ENCODE measurements around the gene SORBS1. TPM values are rescaled to one million over a fixed set of nuclear protein-coding genes. Genes with fewer than 3 reads are reported as not detected.

SORBS1 gene
- total RNA-seq, 4 donors from 2014 or later = 21.5 to 65.8 (median 30.1) TPM

DNA sequence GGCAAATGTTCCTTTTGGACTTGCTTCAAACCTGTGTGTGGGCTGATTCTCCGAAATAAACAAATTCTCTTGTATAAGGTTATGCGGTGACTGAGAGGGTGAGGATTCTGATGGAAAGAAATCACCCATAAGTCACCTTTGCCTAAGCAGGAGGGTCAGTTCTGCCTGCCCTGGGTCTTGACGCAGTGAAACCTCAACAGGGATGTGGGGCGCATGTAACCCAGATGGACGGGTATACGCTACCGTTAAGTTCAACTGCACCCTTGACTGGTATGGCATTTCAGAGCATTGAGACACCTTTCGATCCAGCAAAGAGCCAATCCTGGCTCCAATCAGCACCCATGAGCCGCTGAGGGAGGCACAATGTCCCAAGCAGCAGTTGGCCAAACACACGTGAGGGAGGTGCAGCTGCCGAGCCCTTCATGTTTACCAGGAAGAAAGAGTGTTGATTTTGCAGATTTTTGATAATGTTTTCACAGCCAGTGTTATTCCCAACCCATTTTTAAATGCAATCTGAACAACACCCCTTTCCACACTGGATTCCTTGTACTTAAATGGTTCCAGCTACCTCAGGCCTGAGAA lies 48.1 kb downstream of the SORBS1 start:
- peaks cover 0 to 5% of the 10 kb centered on the region in 2 donors for H3K4me1 ChIP-seq
- no peak overlapping the region for H3K27ac ChIP-seq
- H3K36me3 ChIP-seq = no peaks in the 10 kb centered on the region
- DNase-seq = no peak
- no peak overlapping the region for H3K4me3 ChIP-seq (replicated peaks in 1 of 3)
- H3K9me3 ChIP-seq = no peaks in the 10 kb centered on the region
- intact Hi-C loops (cut with DNase I) = no loop called here
- TF ChIP-seq, protein P1, sequence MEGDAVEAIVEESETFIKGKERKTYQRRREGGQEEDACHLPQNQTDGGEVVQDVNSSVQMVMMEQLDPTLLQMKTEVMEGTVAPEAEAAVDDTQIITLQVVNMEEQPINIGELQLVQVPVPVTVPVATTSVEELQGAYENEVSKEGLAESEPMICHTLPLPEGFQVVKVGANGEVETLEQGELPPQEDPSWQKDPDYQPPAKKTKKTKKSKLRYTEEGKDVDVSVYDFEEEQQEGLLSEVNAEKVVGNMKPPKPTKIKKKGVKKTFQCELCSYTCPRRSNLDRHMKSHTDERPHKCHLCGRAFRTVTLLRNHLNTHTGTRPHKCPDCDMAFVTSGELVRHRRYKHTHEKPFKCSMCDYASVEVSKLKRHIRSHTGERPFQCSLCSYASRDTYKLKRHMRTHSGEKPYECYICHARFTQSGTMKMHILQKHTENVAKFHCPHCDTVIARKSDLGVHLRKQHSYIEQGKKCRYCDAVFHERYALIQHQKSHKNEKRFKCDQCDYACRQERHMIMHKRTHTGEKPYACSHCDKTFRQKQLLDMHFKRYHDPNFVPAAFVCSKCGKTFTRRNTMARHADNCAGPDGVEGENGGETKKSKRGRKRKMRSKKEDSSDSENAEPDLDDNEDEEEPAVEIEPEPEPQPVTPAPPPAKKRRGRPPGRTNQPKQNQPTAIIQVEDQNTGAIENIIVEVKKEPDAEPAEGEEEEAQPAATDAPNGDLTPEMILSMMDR (IDR thresholded peaks at IDR 0.05) = no peak
- TF ChIP-seq POLR2A (IDR thresholded peaks at IDR 0.05) = no peak
- WGBS, 2 donors = 87 to 90% methylated on average over 11 of the region's 11 CpGs
- no peaks in the 10 kb centered on the region for H3K27me3 ChIP-seq

DNA sequence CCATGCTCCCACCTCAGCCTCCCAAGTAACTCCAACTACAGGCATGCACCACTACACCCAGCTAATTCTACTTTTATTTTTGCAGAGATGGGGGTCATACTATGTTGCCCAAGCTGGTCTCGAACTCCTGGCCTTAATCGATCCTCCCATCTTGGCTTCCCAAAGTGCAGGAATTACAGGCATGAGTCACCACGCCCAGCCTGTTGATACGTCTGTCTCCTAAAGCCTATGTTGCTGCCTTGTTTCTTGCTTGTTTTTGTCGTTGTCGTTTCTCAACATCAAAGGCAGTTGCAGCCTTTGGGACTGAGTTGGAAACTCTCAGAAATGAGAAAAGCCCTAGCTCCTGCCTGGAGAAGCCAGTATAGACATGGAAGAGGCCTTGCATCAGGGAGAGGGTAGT lies 49.9 kb downstream of the SORBS1 start:
- Histone ChIP-seq H3K4me1 (peaks cover under 1 to 5% of the 10 kb centered on the region in 2 donors), H3K27ac (no peak overlapping the region), H3K27me3 (no peaks in the 10 kb centered on the region), H3K36me3 (no peaks in the 10 kb centered on the region), H3K4me3 (replicated peaks in 1 of 3) (no peak overlapping the region), H3K9me3 (no peaks in the 10 kb centered on the region)
- 85 to 91% methylated on average over 6 of the region's 6 CpGs for WGBS, 2 donors
- no peak for DNase-seq
- intact Hi-C loops (cut with DNase I) = no loop called here
- TF ChIP-seq POLR2A (IDR thresholded peaks at IDR 0.05) = no peak
- TF ChIP-seq, protein P1 (IDR thresholded peaks at IDR 0.05) = no peak

DNA sequence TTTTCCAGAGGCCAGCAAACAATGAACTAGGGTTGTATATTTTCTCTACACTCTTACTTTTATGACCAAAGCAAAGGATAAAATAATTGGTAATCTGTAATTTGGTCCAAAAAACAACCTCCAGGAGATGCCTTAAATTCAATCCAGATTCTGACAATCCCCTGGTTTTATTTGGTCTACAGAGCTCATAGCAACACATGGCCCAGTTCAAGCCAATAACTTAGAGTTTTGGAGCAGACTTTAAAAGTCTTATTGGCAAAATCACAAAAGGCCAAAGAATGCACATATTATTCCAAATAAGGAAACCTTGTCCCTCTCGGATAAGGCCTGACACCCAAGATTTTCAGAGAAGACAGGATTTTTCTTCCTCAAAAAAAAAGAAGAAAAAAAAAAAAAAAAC lies 51.9 kb downstream of the SORBS1 start:
- no peaks in the 10 kb centered on the region for H3K27me3 ChIP-seq
- peak overlapping the region in 1 of 3 donors; percentile 4 for H3K27ac ChIP-seq
- peaks cover 5% of the 10 kb centered on the region in 2 donors for H3K4me1 ChIP-seq
- no peaks in the 10 kb centered on the region for H3K36me3 ChIP-seq
- intact Hi-C loops (cut with DNase I) = no loop called here
- 29 to 50% methylated on average over 1 of the region's 1 CpG for WGBS, 2 donors
- H3K4me3 ChIP-seq (replicated peaks in 1 of 3) = no peak overlapping the region
- TF ChIP-seq POLR2A (IDR thresholded peaks at IDR 0.05) = no peak
- TF ChIP-seq, protein P1 (IDR thresholded peaks at IDR 0.05) = no peak
- no peaks in the 10 kb centered on the region for H3K9me3 ChIP-seq
- no peak for DNase-seq

DNA sequence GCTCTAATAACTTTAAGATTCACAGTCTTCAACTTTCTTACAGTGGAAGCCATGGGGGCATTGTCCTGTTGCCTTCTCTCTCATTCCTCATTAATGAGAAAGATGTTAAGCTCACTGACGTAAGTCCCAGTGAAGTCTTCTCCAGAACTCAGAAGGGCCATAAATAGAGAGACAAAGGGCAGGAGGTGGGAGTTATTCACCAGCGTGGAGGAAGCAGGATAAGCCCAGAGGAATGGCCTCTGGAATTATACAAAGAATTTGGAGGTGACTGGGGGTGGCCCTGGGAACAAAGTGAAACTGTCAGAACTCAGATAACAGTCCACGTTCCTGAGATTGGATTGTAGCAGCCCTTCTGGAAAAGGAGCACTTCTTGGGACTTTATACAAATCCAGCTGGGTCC lies 52.4 kb downstream of the SORBS1 start:
- no peaks in the 10 kb centered on the region for H3K9me3 ChIP-seq
- H3K36me3 ChIP-seq = no peaks in the 10 kb centered on the region
- no peaks in the 10 kb centered on the region for H3K27me3 ChIP-seq
- TF ChIP-seq POLR2A (IDR thresholded peaks at IDR 0.05) = no peak
- TF ChIP-seq, protein P1 (IDR thresholded peaks at IDR 0.05) = no peak
- peaks cover 5% of the 10 kb centered on the region in 2 donors for H3K4me1 ChIP-seq
- WGBS, 2 donors = 44 to 61% methylated on average over 3 of the region's 3 CpGs
- H3K4me3 ChIP-seq (replicated peaks in 1 of 3) = no peak overlapping the region
- intact Hi-C loops (cut with DNase I) = no loop called here
- DNase-seq = no peak
- H3K27ac ChIP-seq = peak overlapping the region in 1 of 3 donors; percentile 4

DNA sequence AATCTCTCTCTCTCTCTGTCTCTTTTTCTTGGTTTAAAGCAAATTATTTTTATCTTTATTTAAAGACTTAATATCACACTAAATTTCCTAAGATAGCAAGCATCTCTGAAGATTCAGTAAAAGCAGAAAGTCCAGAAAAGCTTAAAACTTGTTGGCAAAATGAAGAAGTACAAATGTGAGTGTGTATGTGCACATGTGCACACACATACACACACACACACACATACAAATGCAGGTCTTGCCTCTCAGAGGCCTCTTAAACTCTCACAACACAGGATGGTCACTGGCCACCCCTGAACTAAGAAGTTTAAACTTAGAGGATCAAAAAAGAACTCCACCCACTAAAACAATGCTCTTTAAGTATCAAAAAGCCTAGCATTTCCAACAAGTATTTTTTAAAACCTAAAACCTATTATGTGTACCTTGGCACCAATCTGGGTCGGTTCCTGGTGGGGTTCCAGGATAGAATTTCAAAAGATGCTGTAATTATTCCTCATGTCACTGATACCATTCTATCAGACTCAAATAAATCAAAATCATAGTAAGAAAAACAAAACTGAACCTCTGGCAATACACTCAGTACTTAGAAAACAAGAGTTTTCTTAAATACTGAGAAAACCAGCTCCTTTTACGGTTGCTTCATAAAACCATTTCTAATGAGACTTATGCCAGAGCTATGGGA lies 55.0 kb downstream of the SORBS1 start:
- Histone ChIP-seq H3K4me1 (peaks cover 5% of the 10 kb centered on the region in 2 donors), H3K27me3 (no peaks in the 10 kb centered on the region), H3K9me3 (no peaks in the 10 kb centered on the region), H3K36me3 (no peaks in the 10 kb centered on the region), H3K27ac (peak overlapping the region in 1 of 3 donors; percentile 11), H3K4me3 (replicated peaks in 1 of 3) (no peak overlapping the region)
- intact Hi-C loops (cut with DNase I) = no loop called here
- WGBS, 2 donors = 53 to 60% methylated on average over 2 of the region's 2 CpGs
- no peak for DNase-seq
- no peak for TF ChIP-seq POLR2A (IDR thresholded peaks at IDR 0.05)
- TF ChIP-seq, protein P1 (IDR thresholded peaks at IDR 0.05) = no peak
